GM12878 (cell line): ENCODE data around the gene HOXD11. TPM values are rescaled to one million over a fixed set of nuclear protein-coding genes. Genes with fewer than 3 reads are reported as not detected.

ENCODE experiments used
- ATAC-seq: fragments of 200-7000 bp; cut with Tn5 transposase; 3 replicates; pipeline ENCODE4 v1.9.1; 2020; ENCODE audit warnings: mild to moderate bottlenecking, moderate library complexity
- BruUV-seq: library from RNA; stranded (reverse); fragments of 400-500 nt; replicated peaks from 2 replicates; lab custom pipeline; 2021; lab: Mats Ljungman, UMichigan
- CTCF ChIA-PET: fragments of 300-600 bp; sonication (Branson Sonifier 250); formaldehyde crosslinking; extraction: SDS; loops from one replicate; lab custom pipeline; 2021; ENCODE audit warnings: inconsistent platforms; lab: Yijun Ruan, JAX
- POLR2A ChIA-PET: fragments of 350-600 bp; formaldehyde crosslinking; extraction: SDS; loops from one replicate; lab custom pipeline; 2021; ENCODE audit warnings: inconsistent platforms; lab: Charles Lee
- RAD21 ChIA-PET: fragments of 300-600 bp; sonication (Branson Sonifier 250); formaldehyde crosslinking; loops from one replicate; lab custom pipeline; 2023; ENCODE audit warnings: antibody characterized with exemption; ENCODE audit not compliant: unreplicated experiment; lab: Charles Lee
- SMC1A ChIA-PET: fragments of 300-600 bp; sonication (Branson Sonifier 250); formaldehyde crosslinking; loops from one replicate; lab custom pipeline; 2023; ENCODE audit not compliant: unreplicated experiment, uncharacterized antibody; lab: Charles Lee
- DNase-seq: peaks from one replicate; pipeline ENCODE4 v3.0.0-alpha.2; 2011; ENCODE audit warnings: low read depth, low spot score
- FAIRE-seq: peaks from 3 replicates; lab custom pipeline; 2011; peaks lifted over from hg19 to GRCh38; lab: Jason Lieb, UNC
- H2AFZ ChIP-seq: 2 replicates; pipeline ENCODE4 v1.6.0; 2011; ENCODE audit warnings: low read depth, low read length, control low read depth; ENCODE audit not compliant: control insufficient read depth
- H3K27ac ChIP-seq: 2 replicates; pipeline ENCODE4 v1.5.1; 2011; ENCODE audit warnings: control low read depth; ENCODE audit not compliant: control insufficient read depth, insufficient read depth
- H3K27me3 ChIP-seq, 2 experiments: replicated peaks in 1 of 2; 2 replicates each; pipeline versions ENCODE4 v1.6.0 to v1.6.1; 2011; ENCODE audit warnings: low read length in 1 of 2; ENCODE audit not compliant: control insufficient read depth in 2 of 2, insufficient read depth in 2 of 2
- H3K36me3 ChIP-seq, 2 experiments: 2 replicates each; pipeline ENCODE4 v1.5.1; 2011; ENCODE audit warnings: low read length in 1 of 2; ENCODE audit not compliant: control insufficient read depth in 2 of 2, insufficient read depth in 2 of 2
- H3K4me1 ChIP-seq: 2 replicates; pipeline ENCODE4 v1.6.1; 2011; ENCODE audit warnings: mild to moderate bottlenecking, low read length, moderate library complexity, mixed read lengths; ENCODE audit not compliant: control insufficient read depth, insufficient read depth
- H3K4me2 ChIP-seq: 2 replicates; pipeline ENCODE4 v1.6.0; 2011; ENCODE audit warnings: control low read depth; ENCODE audit not compliant: control insufficient read depth, insufficient read depth
- H3K4me3 ChIP-seq: fragments of 200-600 bp; sonication (generic); 2 replicates; pipeline ENCODE4 v1.5.1; 2016
- H3K79me2 ChIP-seq: 2 replicates; pipeline ENCODE4 v1.6.0; 2011; ENCODE audit warnings: low read length; ENCODE audit not compliant: control insufficient read depth, insufficient read depth
- H3K9ac ChIP-seq: 2 replicates; pipeline ENCODE4 v1.8.0; 2011; ENCODE audit warnings: low read length, control low read depth, mixed read lengths; ENCODE audit not compliant: control insufficient read depth, insufficient read depth
- H3K9me3 ChIP-seq: replicated peaks from 3 replicates; pipeline ENCODE4 v1.5.1; 2011; ENCODE audit warnings: mild to moderate bottlenecking, low read length; ENCODE audit not compliant: control insufficient read depth, insufficient read depth
- H4K20me1 ChIP-seq: 2 replicates; pipeline ENCODE4 v1.6.0; 2011; ENCODE audit not compliant: control insufficient read depth, insufficient read depth
- DPF2 ChIP-seq: fragments of 450-650 bp; IDR thresholded peaks from 2 replicates; pipeline ENCODE4 v1.6.1; 2017; ENCODE audit warnings: mild to moderate bottlenecking
- E4F1 ChIP-seq: fragments of 450-650 bp; IDR thresholded peaks from 2 replicates; pipeline ENCODE4 v1.6.1; 2018; ENCODE audit warnings: borderline replicate concordance, mild to moderate bottlenecking; ENCODE audit not compliant: partially characterized antibody
- KDM1A ChIP-seq: fragments of 200-600 bp; sonication (generic); IDR thresholded peaks from 2 replicates; pipeline ENCODE4 v1.6.1; 2016; ENCODE audit warnings: borderline replicate concordance
- MEF2B ChIP-seq: fragments of 450-650 bp; IDR thresholded peaks from 2 replicates; pipeline ENCODE4 v1.6.1; 2018; ENCODE audit warnings: mild to moderate bottlenecking, moderate library complexity; ENCODE audit not compliant: partially characterized antibody, poor library complexity, severe bottlenecking
- MTA2 ChIP-seq: fragments of 450-650 bp; IDR thresholded peaks from 2 replicates; pipeline ENCODE4 v1.6.1; 2016; ENCODE audit warnings: low read depth, mild to moderate bottlenecking, moderate library complexity
- NR2C1 ChIP-seq: fragments of 450-650 bp; IDR thresholded peaks from 2 replicates; pipeline ENCODE4 v1.6.1; 2017; ENCODE audit warnings: antibody characterized with exemption, mild to moderate bottlenecking, moderate library complexity
- SKIL ChIP-seq: fragments of 450-650 bp; IDR thresholded peaks from 2 replicates; pipeline ENCODE4 v1.6.1; 2017; ENCODE audit warnings: mild to moderate bottlenecking, low read depth, inconsistent platforms; ENCODE audit not compliant: poor library complexity, severe bottlenecking
- SRF ChIP-seq, 2 experiments: IDR thresholded peaks; 2 replicates each; pipeline ENCODE4 v1.6.1; 2011; ENCODE audit warnings: low read depth in 2 of 2, low read length in 2 of 2, mild to moderate bottlenecking in 1 of 2, moderate library complexity in 1 of 2
- SUZ12 ChIP-seq: fragments of 200-600 bp; sonication (generic); IDR thresholded peaks from one replicate; pipeline ENCODE4 v1.6.1; 2018; ENCODE audit warnings: antibody characterized with exemption, mild to moderate bottlenecking; ENCODE audit not compliant: unreplicated experiment
- TBL1XR1 ChIP-seq: IDR thresholded peaks from 2 replicates; pipeline ENCODE4 v1.6.1; 2012; ENCODE audit warnings: low read depth, low read length, improper control_type of control experiment
- USF1 ChIP-seq: IDR thresholded peaks from 2 replicates; pipeline ENCODE4 v1.6.1; 2011; ENCODE audit warnings: borderline replicate concordance, low read depth, mild to moderate bottlenecking, moderate library complexity, mixed read lengths, low read length; ENCODE audit not compliant: insufficient read depth; ENCODE audit errors: extremely low read length
- YBX1 ChIP-seq: fragments of 450-650 bp; IDR thresholded peaks from 2 replicates; pipeline ENCODE4 v1.6.1; 2016; ENCODE audit warnings: antibody characterized with exemption
- ZBED1 ChIP-seq: IDR thresholded peaks from 2 replicates; pipeline ENCODE4 v1.6.1; 2016; ENCODE audit warnings: borderline replicate concordance
- WGBS: methylation state at CpG from one replicate; pipeline ENCODE4 v1.1.6; 2016; ENCODE audit warnings: low lambda C conversion rate; ENCODE audit not compliant: insufficient replicate concordance, insufficient coverage; ENCODE audit errors: missing lambda C conversion rate; 5-methylcytosine and 5-hydroxymethylcytosine counted together
- in situ Hi-C: fragments of 300-500 bp; cut with MboI; formaldehyde crosslinking; loops from 9 replicates; pipeline ENCODE4 v1.14.3; 2018; ENCODE audit warnings: mixed read lengths
- intact Hi-C: fragments of 100-400 bp; cut with micrococcal nuclease; formaldehyde crosslinking; loops from one replicate; pipeline ENCODE4 v1.14.2; 2022; ENCODE audit not compliant: unreplicated experiment
- polyA plus RNA-seq, 11 experiments: library from polyadenylated mRNA; depleted of rRNA in 4 of 11; unstranded in 6 of 11; stranded (reverse) in 5 of 11; fragments of >200 nt; fragmentation: Nextera tagmentation in 4 of 11; fragmentation: Illumina TruSeq in 1 of 11; extraction: Ambion mirVana in 4 of 11; extraction: Trizol in 1 of 11; gene quantifications; 1 replicate in 1 of 11; 2 replicates in 10 of 11; pipeline versions ENCODE4 v1.2.1 to v1.2.3, GENCODE V29; 2011 to 2016; ENCODE audit warnings: inconsistent platforms in 2 of 11, missing spikeins in 2 of 11, low read depth in 1 of 11
- total RNA-seq, 4 experiments: library from RNA; depleted of rRNA in 3 of 4; stranded (reverse); fragments of >200 nt in 3 of 4; fragmentation: Illumina TruSeq in 1 of 4; extraction: Trizol in 1 of 4; gene quantifications; 2 replicates each; pipeline versions ENCODE4 v1.2.1 to v1.2.3, GENCODE V29; 2013 to 2021
- TF ChIP-seq, protein P1 (sequence below): fragments of 450-650 bp; IDR thresholded peaks from 2 replicates; pipeline ENCODE4 v1.6.1; 2014; ENCODE audit warnings: mild to moderate bottlenecking

HOXD11 gene
- total and polyA plus RNA-seq, 10 of the 15 experiments (the other 5 are each of a cell fraction or from before 2014, with no cell fraction given): not detected

DNA sequence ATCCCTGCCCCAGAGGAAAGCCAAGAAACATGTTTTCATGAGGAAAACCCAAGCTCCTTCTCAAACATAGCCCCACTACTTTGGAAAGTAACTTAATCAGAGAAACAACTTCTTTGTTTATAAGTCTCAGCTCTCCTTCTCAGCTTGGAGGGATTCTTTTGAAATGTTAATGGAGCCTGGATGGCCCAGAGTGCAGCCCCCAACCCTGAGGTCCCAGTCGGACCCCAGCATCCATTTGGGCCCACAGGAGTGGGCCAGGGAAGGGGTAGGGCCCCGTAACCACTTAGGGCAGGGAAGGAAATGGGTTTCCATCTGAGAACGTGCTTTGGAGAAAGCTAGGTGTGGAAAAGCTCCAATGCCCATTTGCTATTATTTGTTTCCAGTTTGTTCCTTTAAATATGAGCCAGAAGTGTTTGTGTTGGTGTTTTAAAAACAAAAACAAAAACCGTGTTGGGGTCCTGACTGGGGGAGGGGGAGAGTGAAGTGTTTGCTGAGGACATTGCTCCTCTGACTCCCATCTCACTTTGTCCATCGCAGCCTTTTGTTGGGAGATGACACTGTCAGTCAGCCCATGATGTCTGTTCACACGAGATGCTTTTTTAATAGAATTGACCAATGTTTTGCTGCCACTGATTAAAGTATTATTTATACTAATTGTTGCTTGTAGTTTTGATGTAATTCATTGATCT lies 48.4 kb downstream of the HOXD11 start (continued):
- TF ChIP-seq KDM1A: no peak
- no peak for TF ChIP-seq ZBED1
- no peak for TF ChIP-seq MTA2
- no peak for TF ChIP-seq USF1
- TF ChIP-seq NR2C1: no peak
- no peak for TF ChIP-seq MEF2B
- no peak for TF ChIP-seq SRF (IDR thresholded peaks at IDR 0.05; ENCODE audit: low read depth in 2 of 2, low read length in 2 of 2)

- ChIA-PET RAD21 (no interaction called here), POLR2A (no interaction called here), CTCF (interaction anchor here (2.7 kb wide), 1 partner anchor 299 kb away, joined by 7 read pairs; no protein-coding TSS in a partner anchor), SMC1A (no interaction called here)
- BruUV-seq: no TSS peak
- WGBS: 9% methylated on average over 8 of the region's 8 CpGs
- no peak for ATAC-seq
- in situ Hi-C loops: no loop called here
- peaks cover 3 to 35% of the 10 kb centered on the region in 2 experiments for H3K27me3 ChIP-seq
- no peaks in the 10 kb centered on the region for H4K20me1 ChIP-seq
- DNase-seq: no peak
- no peaks in the 10 kb centered on the region for H3K4me1 ChIP-seq
- no peak overlapping the region for H3K4me3 ChIP-seq
- no peak overlapping the region for H2AFZ ChIP-seq
- intact Hi-C loops: no loop called here
- no peak overlapping the region for H3K27ac ChIP-seq
- no peak overlapping the region for H3K4me2 ChIP-seq
- H3K36me3 ChIP-seq: no peaks in the 10 kb centered on the region
- no peak for FAIRE-seq
- no peak overlapping the region for H3K9ac ChIP-seq
- no peaks in the 10 kb centered on the region; the same call in 2 of the 3 replicates for H3K9me3 ChIP-seq
- no peaks in the 10 kb centered on the region for H3K79me2 ChIP-seq
- no peak for TF ChIP-seq DPF2
- TF ChIP-seq YBX1: no peak
- TF ChIP-seq, protein P1, sequence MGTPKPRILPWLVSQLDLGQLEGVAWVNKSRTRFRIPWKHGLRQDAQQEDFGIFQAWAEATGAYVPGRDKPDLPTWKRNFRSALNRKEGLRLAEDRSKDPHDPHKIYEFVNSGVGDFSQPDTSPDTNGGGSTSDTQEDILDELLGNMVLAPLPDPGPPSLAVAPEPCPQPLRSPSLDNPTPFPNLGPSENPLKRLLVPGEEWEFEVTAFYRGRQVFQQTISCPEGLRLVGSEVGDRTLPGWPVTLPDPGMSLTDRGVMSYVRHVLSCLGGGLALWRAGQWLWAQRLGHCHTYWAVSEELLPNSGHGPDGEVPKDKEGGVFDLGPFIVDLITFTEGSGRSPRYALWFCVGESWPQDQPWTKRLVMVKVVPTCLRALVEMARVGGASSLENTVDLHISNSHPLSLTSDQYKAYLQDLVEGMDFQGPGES: no peak
- no peak for TF ChIP-seq NR2C1
- no peak for TF ChIP-seq E4F1
- TF ChIP-seq TBL1XR1: no peak
- TF ChIP-seq SUZ12: no peak
- TF ChIP-seq SKIL: no peak
Observed at GRCh38 chr2:176156301-176156806, 49.3 kb downstream of the HOXD11 start.
